Stimulated activated naive CD4-positive, alpha-beta T cell treated with Interleukin-2 at 50 U/mL for 16 hours (primary cell): Measurements from ENCODE around the gene LRRTM4.
"Not testable (repeated sequence)": the region's sequence is repeated elsewhere in the genome, so short reads cannot be mapped to it uniquely, and the experiment has no call there.

Source experiments
- DNase-seq: peaks from one replicate; lab custom pipeline; 2025; lab: John Stamatoyannopoulos, UW

The LRRTM4 gene

DNA sequence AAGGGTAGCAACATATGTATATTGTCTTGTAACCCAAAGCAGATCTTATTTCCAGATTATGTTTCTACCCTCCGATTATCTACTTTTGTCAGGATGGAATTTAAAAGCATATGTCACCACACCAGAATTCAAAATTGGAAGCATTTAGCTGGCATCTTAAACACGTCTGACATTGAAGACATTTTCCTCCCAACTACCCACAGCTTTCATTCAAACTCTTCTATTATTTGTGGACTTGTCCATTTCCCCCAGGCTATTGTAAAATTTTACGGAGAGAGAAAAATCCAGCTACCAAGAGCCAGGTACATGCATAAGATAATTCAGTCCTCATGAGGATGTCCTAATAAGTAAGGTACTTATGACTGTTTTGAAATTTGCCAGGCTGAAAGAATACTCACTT lies 659.3 kb downstream of the LRRTM4 start:
- no peak for DNase-seq

DNA sequence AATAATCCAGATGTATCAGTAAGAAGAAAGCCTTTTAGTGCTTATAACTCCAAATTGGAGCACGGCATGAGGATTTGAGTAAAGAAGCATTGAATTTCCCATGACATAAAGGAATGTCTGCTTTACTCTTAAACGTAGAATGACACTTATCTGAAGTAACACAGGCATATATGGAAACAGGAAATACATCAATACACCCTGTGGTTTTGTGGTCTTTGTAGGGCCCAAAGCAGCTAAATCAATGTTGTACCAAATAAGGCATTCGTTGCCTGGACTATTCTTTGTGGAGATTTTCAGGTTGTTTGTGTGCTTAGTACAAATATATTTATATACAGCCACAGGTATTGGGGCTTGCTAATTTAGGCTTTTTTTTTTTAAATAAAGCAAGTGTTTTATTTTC lies 660.5 kb downstream of the LRRTM4 start:
- DNase-seq: no peak

- DNase-seq: no peak
These were observed 671.2 kb downstream of the LRRTM4 start for GRCh38 chr2:76851000-76851399.

- no peak for DNase-seq
These were observed 673.1 kb downstream of the LRRTM4 start for GRCh38 chr2:76849086-76849485.

- DNase-seq: no peak
These were observed 682.4 kb downstream of the LRRTM4 start for GRCh38 chr2:76839826-76840225.

DNA sequence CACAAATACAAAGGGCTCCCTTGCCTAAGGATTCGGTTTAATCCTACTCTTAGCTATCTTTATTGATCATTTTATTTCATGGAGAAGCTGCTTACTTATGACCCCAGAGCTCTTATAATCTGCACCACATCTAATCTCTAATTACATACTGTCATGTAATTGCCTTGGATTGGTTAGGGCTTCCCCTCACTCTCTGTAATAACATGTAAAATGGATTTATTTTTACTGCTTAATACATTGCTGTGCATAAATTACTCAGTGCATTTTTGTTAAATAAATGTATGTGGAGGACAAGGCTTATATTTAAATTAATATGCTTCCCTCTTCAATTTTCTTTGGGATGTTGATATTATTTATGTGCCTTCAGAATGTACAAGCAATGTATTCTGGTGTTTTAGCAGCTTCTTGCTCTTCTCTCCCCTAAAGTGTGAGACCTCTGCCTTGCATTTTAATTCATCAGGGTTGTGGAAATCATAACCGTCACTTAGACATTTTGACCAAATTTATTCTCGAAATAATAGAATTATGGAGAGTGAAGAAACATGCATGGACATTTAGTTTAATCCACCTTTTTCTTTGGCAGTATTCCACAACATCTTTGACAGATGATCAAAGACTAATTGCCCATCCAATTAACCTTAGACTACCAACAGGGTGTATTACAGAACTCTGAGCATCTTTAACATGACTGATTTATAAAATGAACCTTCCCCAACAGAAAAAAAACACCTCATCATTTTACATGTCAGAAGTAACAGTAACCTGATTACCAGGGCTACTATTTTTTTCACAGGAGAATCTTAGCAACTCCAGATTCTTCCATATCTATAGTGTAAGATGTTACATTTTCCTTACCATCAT lies 692.6 kb downstream of the LRRTM4 start:
- DNase-seq: no peak

DNA sequence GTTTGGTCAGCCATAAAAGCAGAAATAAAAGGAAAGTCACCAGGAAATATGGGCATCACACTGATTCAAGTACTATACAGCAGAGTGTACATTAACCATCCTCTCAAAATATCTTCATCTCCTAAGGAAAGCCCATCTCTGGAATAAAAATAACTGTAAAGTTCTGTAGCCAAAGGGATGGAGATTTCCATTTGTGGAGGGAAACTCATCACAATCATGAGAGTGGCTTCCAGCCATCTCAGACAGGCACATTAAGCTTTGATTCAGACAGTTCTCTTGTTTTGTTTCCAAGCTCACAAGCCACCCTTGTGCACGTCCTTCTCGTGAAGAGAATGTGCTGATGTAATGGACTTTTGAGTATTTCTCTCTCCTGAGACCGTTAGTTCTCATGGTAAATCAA lies 695.5 kb downstream of the LRRTM4 start:
- no peak for DNase-seq

- DNase-seq: no peak
These were observed 696.8 kb downstream of the LRRTM4 start for GRCh38 chr2:76825140-76825970.

DNA sequence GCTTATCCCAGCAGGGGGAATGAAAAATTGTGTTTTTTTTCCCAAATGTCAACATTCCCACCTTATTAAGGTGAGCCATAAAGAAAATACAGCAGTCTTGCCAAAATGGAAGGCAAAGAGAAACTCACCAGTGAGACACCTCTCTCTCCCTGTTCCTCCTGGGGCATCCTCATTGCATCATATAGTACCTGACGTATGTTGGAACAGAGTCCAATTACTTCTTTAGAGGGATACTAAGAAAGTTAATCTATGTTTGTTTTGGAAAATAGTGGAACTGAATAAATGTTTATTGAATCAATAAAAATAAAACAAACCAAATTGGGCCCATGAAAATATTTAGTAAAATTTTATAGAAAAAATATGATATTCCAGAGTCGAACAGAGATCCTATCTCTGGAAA lies 700.4 kb downstream of the LRRTM4 start:
- no peak for DNase-seq

- DNase-seq: no peak
These were observed 709.1 kb downstream of the LRRTM4 start for GRCh38 chr2:76813084-76813483.

GRCh38 chr2:76812156-76812555 lies 710.0 kb downstream of the LRRTM4 start:
- DNase-seq: no peak

DNA sequence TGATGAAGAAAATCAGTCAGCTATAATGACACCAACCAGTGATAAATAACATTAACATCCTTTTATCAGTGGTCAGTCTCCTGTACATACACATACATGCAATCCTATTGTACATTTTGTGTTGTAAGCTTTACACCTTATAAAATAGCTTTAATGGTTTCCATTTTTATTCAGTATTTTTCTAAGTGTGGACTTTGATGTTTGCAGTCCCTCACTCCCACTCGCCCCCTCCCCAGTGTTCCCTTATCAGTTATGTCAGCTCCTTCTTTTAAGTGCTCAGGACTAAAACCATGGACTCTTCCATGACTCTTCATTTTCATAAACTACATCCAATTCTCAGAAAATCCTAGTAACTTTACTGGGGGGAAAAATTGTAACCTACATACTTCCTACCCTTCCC lies 713.0 kb downstream of the LRRTM4 start:
- no peak for DNase-seq

GRCh38 chr2:76808732-76809131 lies 713.4 kb downstream of the LRRTM4 start:
- no peak for DNase-seq

GRCh38 chr2:76793647-76794334 lies 728.4 kb downstream of the LRRTM4 start:
- no peak for DNase-seq

- DNase-seq: not testable (repeated sequence)
These were observed 740.9 kb downstream of the LRRTM4 start for GRCh38 chr2:76781313-76781712.

- DNase-seq: no peak
These were observed 758.9 kb downstream of the LRRTM4 start for GRCh38 chr2:76763276-76763675.

- no peak for DNase-seq
These were observed 761.8 kb downstream of the LRRTM4 start for GRCh38 chr2:76760367-76760704.

GRCh38 chr2:76759634-76760366 lies 762.4 kb downstream of the LRRTM4 start:
- DNase-seq: no peak

DNA sequence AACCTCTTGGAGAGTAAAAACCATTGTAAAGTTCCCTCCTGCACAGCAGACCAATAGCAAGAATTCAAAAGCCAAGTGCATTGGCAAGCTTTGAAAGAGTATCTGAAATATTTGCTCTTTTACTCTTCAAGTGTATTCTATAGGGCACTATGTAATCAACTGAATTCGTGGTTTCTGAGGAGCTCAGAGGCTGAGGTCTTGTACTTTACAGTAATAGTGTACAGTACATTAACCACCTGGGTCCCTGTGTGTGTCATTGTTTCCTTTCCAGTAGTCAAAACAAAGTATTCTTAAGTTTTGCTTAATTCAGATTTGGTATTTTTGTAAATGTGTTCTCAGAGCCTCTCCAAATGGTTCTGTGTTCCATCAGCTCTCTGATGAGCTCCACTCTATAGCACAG lies 769.7 kb downstream of the LRRTM4 start:
- no peak for DNase-seq

DNA sequence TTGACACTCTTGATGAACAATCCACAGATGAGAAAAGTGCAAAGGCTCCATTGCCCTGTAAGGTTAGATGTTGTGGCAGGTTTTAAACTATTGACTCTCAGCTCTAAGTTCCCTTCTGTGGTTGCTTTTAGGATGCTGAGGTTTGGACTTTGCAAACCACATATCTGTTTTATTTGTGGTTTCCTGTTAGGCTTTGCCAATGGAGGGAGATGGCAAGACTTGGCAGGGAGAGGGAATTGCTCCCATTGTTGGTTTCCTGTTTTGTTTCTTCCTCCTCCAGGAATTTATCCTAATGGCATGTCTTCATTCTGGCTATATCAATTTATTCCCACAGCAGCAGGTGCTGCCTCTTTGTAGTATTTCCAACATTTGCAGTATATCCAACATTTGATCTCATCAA lies 772.3 kb downstream of the LRRTM4 start:
- no peak for DNase-seq

DNA sequence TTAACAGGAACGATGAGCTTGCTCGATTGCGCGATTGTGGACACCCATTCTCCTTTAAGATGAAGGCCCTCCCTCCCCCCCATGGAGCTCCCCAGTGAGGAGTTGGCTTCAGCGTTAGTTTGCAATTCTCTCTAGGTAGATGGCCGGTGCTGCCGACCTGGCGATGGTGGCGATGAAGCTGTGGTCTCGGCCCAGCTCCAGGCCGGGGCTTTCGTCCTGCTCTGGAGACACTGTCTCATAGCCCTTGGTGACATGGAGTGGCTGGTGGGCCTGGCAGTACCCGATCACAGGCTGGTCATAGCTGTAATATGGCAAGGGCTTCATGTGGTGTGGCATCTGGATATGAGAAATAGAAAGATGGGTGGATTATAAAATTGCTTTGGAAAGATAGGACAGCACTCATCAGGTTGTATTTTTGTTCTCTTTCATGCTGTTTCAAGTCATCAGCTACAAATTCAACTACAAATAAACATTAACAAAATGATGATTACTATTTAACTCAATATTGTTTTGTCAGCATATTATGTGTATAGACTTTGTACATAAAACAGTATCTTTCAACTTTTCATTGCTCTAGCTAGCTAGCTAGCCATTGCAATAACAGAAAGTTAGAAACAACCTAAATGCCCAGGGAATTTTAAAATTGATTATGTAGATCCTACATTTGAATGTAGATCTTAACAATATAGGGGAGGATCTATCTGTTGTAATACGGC lies 773.4 kb downstream of the LRRTM4 start:
- no peak for DNase-seq
